ENCODE data around the gene PRM1. TPM values are rescaled to one million over a fixed set of nuclear protein-coding genes. Genes with fewer than 3 reads are reported as not detected.
"Not testable (repeated sequence)": the region's sequence is repeated elsewhere in the genome, so short reads cannot be mapped to it uniquely, and the experiment has no call there.

The PRM1 gene
- total RNA-seq, 1 donor from 2014 or later = not detected

- H3K27ac ChIP-seq = no peak overlapping the region
- H3K4me1 ChIP-seq = no peaks in the 10 kb centered on the region
- H3K4me3 ChIP-seq = no peak overlapping the region
- TF ChIP-seq CTCF (IDR thresholded peaks at IDR 0.05) = no peak
- DNase-seq (ENCODE audit: low spot score in 2 of 2) = no peak
- H3K9me3 ChIP-seq = no peaks in the 10 kb centered on the region
- intact Hi-C loops (cut with DNase I) = no loop called here
- no peaks in the 10 kb centered on the region for H3K36me3 ChIP-seq
- H3K27me3 ChIP-seq = no peaks in the 10 kb centered on the region
These were observed 9.2 kb upstream of the PRM1 start for GRCh38 chr16:11290102-11290893.

DNA sequence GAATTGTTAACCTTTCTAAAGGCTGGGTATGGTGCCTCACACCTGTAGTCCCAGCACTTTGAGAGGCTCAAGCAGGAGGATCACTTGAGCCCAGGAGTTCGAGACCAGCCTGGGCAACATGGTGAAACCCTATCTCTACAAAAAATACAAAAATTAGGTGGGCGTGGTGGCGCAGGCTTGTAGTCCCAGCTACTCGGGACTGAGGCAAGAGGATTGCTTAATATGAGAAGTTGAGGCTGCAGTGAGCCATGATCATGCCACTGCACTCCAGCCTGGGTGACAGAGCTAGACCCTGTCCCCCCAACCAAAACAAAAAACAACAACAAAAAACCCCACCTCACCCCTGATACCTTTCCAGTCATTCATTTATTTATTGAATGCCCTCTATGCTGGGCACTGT, 8.6 kb upstream of the PRM1 start:
- intact Hi-C loops (cut with DNase I); H3K27ac ChIP-seq; DNase-seq (ENCODE audit: low spot score in 2 of 2); H3K36me3 ChIP-seq; H3K4me1 ChIP-seq; H3K27me3 ChIP-seq; H3K9me3 ChIP-seq; H3K4me3 ChIP-seq: not testable (repeated sequence)

DNA sequence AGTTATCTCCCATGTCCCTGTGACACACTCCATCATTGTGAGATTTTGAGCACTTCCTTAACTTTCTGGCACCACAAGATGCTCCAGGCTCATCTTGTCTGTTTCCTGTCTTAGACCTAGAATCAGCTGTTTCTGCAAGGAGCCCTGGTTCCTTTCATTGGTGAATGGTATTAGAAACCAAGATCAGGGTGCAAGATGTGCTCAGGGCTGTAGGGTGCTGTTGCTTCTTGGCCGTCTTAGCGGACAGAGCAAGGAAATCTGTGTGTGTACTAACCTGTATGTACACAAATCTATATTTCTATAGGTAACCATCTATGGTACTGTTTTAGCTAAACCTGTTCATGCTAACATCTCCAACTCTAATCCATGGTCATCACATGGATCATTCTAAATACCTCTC, 8.1 kb upstream of the PRM1 start:
- Histone ChIP-seq H3K9me3 (no peaks in the 10 kb centered on the region), H3K4me1 (no peaks in the 10 kb centered on the region), H3K36me3 (no peaks in the 10 kb centered on the region), H3K27ac (no peak overlapping the region), H3K27me3 (no peaks in the 10 kb centered on the region), H3K4me3 (no peak overlapping the region)
- intact Hi-C loops (cut with DNase I) = no loop called here
- no peak for DNase-seq (ENCODE audit: low spot score in 2 of 2)
- TF ChIP-seq CTCF (IDR thresholded peaks at IDR 0.05) = no peak

GRCh38 chr16:11285842-11286241, 4.7 kb upstream of the PRM1 start:
- DNase-seq (ENCODE audit: low spot score in 2 of 2) = no peak

GRCh38 chr16:11283820-11284248, 2.7 kb upstream of the PRM1 start:
- Histone ChIP-seq H3K27me3 (no peaks in the 10 kb centered on the region), H3K4me3 (no peak overlapping the region), H3K4me1 (no peaks in the 10 kb centered on the region), H3K9me3 (no peaks in the 10 kb centered on the region), H3K27ac (no peak overlapping the region), H3K36me3 (no peaks in the 10 kb centered on the region)
- no peak for DNase-seq (ENCODE audit: low spot score in 2 of 2)
- intact Hi-C loops (cut with DNase I) = no loop called here
- no peak for TF ChIP-seq CTCF (IDR thresholded peaks at IDR 0.05)

More at GRCh38 chr16:11285842-11286241, 4.7 kb upstream of the PRM1 start:
- TF ChIP-seq CTCF (IDR thresholded peaks at IDR 0.05) = no peak
- Histone ChIP-seq H3K27ac (no peak overlapping the region), H3K36me3 (no peaks in the 10 kb centered on the region), H3K27me3 (no peaks in the 10 kb centered on the region), H3K9me3 (no peaks in the 10 kb centered on the region), H3K4me1 (no peaks in the 10 kb centered on the region), H3K4me3 (no peak overlapping the region)
- intact Hi-C loops (cut with DNase I) = no loop called here

DNA sequence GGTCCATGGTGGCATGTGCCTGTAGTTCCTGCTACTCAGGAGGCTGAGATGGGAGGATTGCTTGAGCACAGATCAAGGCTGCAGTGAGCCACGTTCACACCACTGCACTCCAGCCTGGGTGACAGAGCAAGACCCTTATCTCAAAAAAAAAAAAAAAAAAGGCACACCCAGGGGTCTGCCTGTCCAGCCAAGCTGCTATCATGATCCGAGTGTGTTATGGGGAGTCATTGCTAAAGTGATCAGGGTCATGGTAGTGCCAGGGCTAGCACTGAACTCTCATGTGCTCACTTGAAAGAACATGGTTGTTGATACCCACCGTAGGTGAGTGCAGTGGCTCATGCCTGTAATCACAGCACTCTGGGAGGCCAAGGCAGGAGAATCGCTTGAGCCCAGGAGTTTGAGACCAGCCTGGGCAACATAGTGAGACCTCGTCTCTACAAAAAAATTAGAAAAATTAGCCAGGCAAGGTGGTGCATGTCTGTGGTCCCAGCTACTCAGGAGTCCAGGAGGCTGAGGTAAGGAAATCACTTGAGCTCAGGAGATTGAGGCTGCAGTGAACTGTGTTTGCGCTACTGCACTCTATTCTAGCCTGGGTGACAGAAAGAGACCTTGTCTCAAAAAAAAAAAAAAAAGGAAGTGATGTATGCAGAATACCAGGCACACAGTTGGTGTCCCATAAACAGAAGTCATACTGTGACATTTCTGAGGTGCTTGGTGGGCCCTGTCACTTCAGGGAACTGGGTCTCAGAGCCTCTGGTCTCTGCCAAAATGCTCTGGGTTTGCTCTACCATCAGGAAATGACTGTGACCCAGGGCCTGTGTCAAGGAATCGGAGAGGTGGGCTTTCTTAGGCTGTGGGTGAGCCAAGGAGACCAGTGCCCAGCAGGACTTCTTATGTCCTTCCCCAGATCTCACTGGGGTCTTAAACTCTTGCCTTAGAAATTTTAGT, 2.2 kb downstream of the PRM1 start:
- no peak overlapping the region for H3K4me3 ChIP-seq

More for the DNA sequence above, 2.2 kb downstream of the PRM1 start:
- Histone ChIP-seq H3K27ac (no peak overlapping the region), H3K27me3 (no peaks in the 10 kb centered on the region), H3K36me3 (no peaks in the 10 kb centered on the region), H3K4me1 (no peaks in the 10 kb centered on the region), H3K9me3 (no peaks in the 10 kb centered on the region)
- DNase-seq (ENCODE audit: low spot score in 2 of 2) = no peak
- intact Hi-C loops (cut with DNase I) = no loop called here
- TF ChIP-seq CTCF (IDR thresholded peaks at IDR 0.05) = no peak

Data from ascending aorta (tissue), 2 donors.